SHP77 (cell line): ENCODE results near the gene RNF2.
A peak's percentile ranks its signal among the peaks of the same experiment; 100 is the strongest.
"Not testable (repeated sequence)": the region's sequence is repeated elsewhere in the genome, so short reads cannot be mapped to it uniquely, and the experiment has no call there.

Experiments used
- DNase-seq, 2 experiments: peaks; one replicate each; lab custom pipeline; 2025; lab: John Stamatoyannopoulos, UW

RNF2 gene

GRCh38 chr1:185044981-185045813, at the start of gene RNF2:
Gene RNF2 (plus strand): TSS chr1:185045558. CDS start chr1:185087554, 41,996 bp downstream.
- DNase-seq: peak; percentile 38 to 77

GRCh38 chr1:184999974-185000373, 45.4 kb upstream of the RNF2 start:
- not testable (repeated sequence) for DNase-seq

- not testable (repeated sequence) for DNase-seq
Measured at GRCh38 chr1:185001312-185001880, 44.0 kb upstream of the RNF2 start.

- DNase-seq: no peak
Measured at GRCh38 chr1:185008838-185009237, 36.5 kb upstream of the RNF2 start.

- DNase-seq: no peak
Measured at GRCh38 chr1:185010361-185010760, 35.0 kb upstream of the RNF2 start.

- DNase-seq: no peak
Measured at GRCh38 chr1:185014941-185015340, 30.4 kb upstream of the RNF2 start.

GRCh38 chr1:185015631-185016030, 29.7 kb upstream of the RNF2 start:
- no peak for DNase-seq

- DNase-seq: no peak
Measured at GRCh38 chr1:185016880-185017279, 28.5 kb upstream of the RNF2 start.

GRCh38 chr1:185017338-185017737, 28.0 kb upstream of the RNF2 start:
- DNase-seq: no peak

- DNase-seq: no peak
Measured at GRCh38 chr1:185017966-185018365, 27.4 kb upstream of the RNF2 start.

GRCh38 chr1:185027252-185027882, 18.0 kb upstream of the RNF2 start:
- DNase-seq: no peak

GRCh38 chr1:185033686-185034085, 11.7 kb upstream of the RNF2 start:
- DNase-seq: no peak

GRCh38 chr1:185035258-185035657, 10.1 kb upstream of the RNF2 start:
- DNase-seq: no peak

GRCh38 chr1:185038813-185039376, 6.5 kb upstream of the RNF2 start:
- DNase-seq: no peak

- DNase-seq: no peak
Measured at GRCh38 chr1:185039726-185040407, 5.5 kb upstream of the RNF2 start.

GRCh38 chr1:185040408-185040735, 5.0 kb upstream of the RNF2 start:
- DNase-seq: no peak

GRCh38 chr1:185041742-185042141, 3.6 kb upstream of the RNF2 start:
- no peak for DNase-seq

GRCh38 chr1:185042737-185043136, 2.6 kb upstream of the RNF2 start:
- DNase-seq: no peak

GRCh38 chr1:185044387-185044786, 971 bp upstream of the RNF2 start:
- DNase-seq: no peak

GRCh38 chr1:185045814-185046492, 595 bp downstream of the RNF2 start:
- peak in 1 of 2 experiments; percentile 13 for DNase-seq

GRCh38 chr1:185046668-185047067, 1.3 kb downstream of the RNF2 start:
- no peak for DNase-seq

GRCh38 chr1:185049670-185050069, 4.3 kb downstream of the RNF2 start:
- no peak for DNase-seq
